Subcutaneous adipose tissue (tissue), 4 donors: Measurements from ENCODE around the gene WDR87. TPM values are rescaled to one million over a fixed set of nuclear protein-coding genes. Genes with fewer than 3 reads are reported as not detected.

Experiments
- total RNA-seq, 4 donors: library from RNA; depleted of rRNA; stranded (reverse); fragments of >200 nt; gene quantifications; one replicate each; pipeline ENCODE4 v1.1.0, GENCODE V29; 2016
- TF ChIP-seq, protein P1 (sequence below): fragments of 450-650 bp; IDR thresholded peaks from one replicate; pipeline ENCODE4 v1.5.1; 2016; ENCODE audit warnings: low read depth, mild to moderate bottlenecking, control low read depth, antibody characterized with exemption, moderate library complexity

WDR87 gene
- total RNA-seq, 4 donors from 2014 or later, result not detected

DNA sequence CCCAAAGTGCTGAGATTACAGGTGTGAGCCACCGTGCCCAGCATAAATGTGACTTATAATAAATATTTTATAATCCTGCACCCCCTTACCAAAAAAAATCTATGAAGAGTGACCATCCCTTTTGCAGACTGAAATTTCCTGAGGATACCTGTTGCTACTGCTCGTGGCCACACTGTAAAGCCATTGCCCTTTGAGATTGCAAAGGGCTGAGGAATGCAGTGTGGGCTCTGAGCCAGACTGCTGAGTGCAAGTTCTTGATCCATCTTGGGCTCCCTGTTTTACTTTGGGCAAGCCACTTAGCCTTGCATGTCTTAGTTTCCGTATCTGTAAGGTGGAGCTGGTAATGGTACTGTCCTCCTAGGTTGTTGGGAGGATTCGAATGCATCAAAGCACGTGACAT is 24.0 kb upstream of the WDR87 start:
- TF ChIP-seq, protein P1, sequence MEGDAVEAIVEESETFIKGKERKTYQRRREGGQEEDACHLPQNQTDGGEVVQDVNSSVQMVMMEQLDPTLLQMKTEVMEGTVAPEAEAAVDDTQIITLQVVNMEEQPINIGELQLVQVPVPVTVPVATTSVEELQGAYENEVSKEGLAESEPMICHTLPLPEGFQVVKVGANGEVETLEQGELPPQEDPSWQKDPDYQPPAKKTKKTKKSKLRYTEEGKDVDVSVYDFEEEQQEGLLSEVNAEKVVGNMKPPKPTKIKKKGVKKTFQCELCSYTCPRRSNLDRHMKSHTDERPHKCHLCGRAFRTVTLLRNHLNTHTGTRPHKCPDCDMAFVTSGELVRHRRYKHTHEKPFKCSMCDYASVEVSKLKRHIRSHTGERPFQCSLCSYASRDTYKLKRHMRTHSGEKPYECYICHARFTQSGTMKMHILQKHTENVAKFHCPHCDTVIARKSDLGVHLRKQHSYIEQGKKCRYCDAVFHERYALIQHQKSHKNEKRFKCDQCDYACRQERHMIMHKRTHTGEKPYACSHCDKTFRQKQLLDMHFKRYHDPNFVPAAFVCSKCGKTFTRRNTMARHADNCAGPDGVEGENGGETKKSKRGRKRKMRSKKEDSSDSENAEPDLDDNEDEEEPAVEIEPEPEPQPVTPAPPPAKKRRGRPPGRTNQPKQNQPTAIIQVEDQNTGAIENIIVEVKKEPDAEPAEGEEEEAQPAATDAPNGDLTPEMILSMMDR, result no peak

- TF ChIP-seq, protein P1, result no peak
Measured at GRCh38 chr19:37929355-37929923, 23.0 kb upstream of the WDR87 start.

DNA sequence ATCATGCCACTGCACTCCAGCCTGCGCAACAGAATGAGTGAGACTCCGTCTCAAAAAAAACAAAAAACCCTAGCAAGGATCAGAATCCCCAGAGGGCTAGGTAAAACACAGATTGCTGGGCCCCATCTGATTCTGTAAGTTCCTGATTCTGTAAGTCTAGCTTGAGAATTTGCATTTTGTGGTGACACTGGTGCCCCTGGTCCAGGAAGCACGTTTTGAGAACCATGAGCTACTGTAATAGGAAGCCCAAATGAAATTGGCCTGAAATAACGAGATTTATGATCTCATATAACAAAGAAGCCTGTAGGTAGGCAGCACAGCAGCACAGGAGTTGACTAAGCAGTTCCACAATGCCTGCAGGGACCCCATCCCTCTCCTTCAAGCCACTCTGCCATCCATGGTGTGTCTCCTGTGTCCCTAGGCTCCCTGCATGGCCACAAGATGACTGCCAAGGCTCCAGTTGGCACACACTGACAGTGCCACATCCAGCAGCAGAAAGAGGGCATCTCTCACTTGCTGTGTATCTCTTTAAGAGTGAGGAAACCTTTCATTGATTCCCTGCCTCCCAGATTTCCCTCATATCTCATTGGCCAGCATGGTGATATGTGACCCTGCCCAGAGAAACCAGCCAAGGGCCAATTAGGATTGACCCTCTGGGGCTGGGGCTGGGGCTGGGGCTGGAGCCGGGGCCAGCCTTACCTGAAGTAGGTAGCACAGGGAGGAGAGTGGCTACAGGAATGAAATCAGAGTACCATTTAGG is 22.3 kb upstream of the WDR87 start:
- TF ChIP-seq, protein P1, result no peak

DNA sequence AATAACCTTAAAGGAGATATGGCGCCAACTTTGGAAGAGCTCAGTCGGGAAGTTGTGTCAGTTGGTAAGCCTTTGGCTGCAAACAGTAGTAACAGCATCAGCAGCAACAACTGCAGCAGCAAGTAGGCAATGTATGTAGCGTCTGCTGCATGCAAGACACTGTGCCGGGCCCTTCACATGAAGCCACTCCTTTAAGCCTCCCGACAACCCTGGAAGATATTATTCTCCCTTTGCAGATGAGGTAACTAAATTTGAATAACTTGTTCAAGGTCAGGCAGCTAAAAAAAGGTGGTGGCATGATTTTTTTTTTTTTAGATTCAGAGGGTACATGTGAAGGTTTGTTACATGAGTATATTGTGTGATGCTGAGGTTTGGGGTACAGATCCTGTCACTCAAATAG is 20.3 kb upstream of the WDR87 start:
- TF ChIP-seq, protein P1, result no peak

- TF ChIP-seq, protein P1, result no peak
Measured at GRCh38 chr19:37926255-37926654, 19.9 kb upstream of the WDR87 start.

GRCh38 chr19:37925212-37925611 is 18.8 kb upstream of the WDR87 start:
- TF ChIP-seq, protein P1, result no peak

- TF ChIP-seq, protein P1, result no peak
Measured at GRCh38 chr19:37920591-37921450, 14.4 kb upstream of the WDR87 start.
